ENCODE data around the gene C1orf159. TPM values are rescaled to one million over a fixed set of nuclear protein-coding genes. Genes with fewer than 3 reads are reported as not detected.

Gene C1orf159
- total and polyA plus RNA-seq, 10 of the 15 experiments (the other 5 are each of a cell fraction or from before 2014, with no cell fraction given) = 0.11 to 23.4 (median 8.0) TPM

DNA sequence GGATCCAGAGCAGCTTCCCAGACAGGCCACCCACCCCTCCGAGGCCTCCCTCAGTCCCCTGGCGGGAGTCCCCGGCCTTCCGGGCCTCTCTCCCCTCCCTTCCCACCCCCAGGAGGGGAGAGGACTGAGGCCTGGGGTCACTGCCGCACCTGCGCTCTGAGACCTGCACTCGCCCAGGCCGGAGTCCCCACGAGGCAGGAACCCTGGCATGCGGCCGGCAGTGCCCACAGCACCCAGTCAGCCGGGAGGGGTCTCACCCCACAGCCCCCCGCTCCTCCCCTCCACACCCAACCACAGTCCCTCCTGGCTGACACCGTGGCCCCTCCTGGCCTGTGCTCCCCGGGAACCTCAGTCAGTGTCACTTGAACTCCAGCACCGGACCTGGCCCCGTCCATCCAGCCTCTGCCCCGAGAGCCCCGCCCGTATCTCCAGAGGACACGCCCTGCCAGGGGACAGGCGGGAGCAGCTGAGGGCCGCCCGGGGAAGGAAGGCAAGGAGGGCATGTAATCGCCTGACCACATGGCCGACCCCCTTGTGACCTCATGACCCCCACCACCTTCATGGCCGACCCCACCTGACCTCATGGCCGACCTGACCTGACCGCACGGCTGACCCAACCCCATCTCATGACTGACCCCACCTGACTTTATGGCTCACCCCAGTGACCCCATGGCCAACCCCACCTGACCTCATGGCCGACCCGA, 29.1 kb upstream of the C1orf159 start:
- Histone ChIP-seq H2AFZ (ENCODE audit: control insufficient read depth, low read depth, low read length) (no peak overlapping the region), H3K4me2 (ENCODE audit: control insufficient read depth, insufficient read depth) (no peak overlapping the region), H3K79me2 (ENCODE audit: control insufficient read depth, insufficient read depth, low read length) (no peaks in the 10 kb centered on the region), H3K27ac (ENCODE audit: control insufficient read depth, insufficient read depth) (no peak overlapping the region), H3K27me3 (replicated peaks in 1 of 2; ENCODE audit: control insufficient read depth in 2 of 2, insufficient read depth in 2 of 2, low read length in 1 of 2) (no peaks in the 10 kb centered on the region), H3K9ac (ENCODE audit: control insufficient read depth, insufficient read depth, low read length) (no peak overlapping the region), H3K4me3 (no peak overlapping the region), H3K36me3 (ENCODE audit: control insufficient read depth in 2 of 2, insufficient read depth in 2 of 2, low read length in 1 of 2) (no peaks in the 10 kb centered on the region), H3K9me3 (replicated peaks; ENCODE audit: control insufficient read depth, insufficient read depth, low read length) (no peaks in the 10 kb centered on the region), H4K20me1 (ENCODE audit: control insufficient read depth, insufficient read depth) (no peaks in the 10 kb centered on the region), H3K4me1 (ENCODE audit: control insufficient read depth, insufficient read depth, low read length) (peaks cover 8% of the 10 kb centered on the region)
- FAIRE-seq (no peak), ATAC-seq (no peak), DNase-seq (ENCODE audit: low read depth, low spot score) (no peak)
- ChIA-PET CTCF (no interaction called here), SMC1A (ENCODE audit: uncharacterized antibody, unreplicated experiment) (no interaction called here), RAD21 (ENCODE audit: unreplicated experiment) (no interaction called here), POLR2A (no interaction called here)
- intact Hi-C loops (cut with micrococcal nuclease; ENCODE audit: unreplicated experiment) (no loop called here), in situ Hi-C loops (cut with MboI) (no loop called here)
- BruUV-seq (replicated peaks) = no TSS peak
- 79% methylated on average over 18 of the region's 32 CpGs for WGBS (ENCODE audit: insufficient coverage, insufficient replicate concordance, low lambda C conversion rate, missing lambda C conversion rate)
- TF ChIP-seq, protein P1, sequence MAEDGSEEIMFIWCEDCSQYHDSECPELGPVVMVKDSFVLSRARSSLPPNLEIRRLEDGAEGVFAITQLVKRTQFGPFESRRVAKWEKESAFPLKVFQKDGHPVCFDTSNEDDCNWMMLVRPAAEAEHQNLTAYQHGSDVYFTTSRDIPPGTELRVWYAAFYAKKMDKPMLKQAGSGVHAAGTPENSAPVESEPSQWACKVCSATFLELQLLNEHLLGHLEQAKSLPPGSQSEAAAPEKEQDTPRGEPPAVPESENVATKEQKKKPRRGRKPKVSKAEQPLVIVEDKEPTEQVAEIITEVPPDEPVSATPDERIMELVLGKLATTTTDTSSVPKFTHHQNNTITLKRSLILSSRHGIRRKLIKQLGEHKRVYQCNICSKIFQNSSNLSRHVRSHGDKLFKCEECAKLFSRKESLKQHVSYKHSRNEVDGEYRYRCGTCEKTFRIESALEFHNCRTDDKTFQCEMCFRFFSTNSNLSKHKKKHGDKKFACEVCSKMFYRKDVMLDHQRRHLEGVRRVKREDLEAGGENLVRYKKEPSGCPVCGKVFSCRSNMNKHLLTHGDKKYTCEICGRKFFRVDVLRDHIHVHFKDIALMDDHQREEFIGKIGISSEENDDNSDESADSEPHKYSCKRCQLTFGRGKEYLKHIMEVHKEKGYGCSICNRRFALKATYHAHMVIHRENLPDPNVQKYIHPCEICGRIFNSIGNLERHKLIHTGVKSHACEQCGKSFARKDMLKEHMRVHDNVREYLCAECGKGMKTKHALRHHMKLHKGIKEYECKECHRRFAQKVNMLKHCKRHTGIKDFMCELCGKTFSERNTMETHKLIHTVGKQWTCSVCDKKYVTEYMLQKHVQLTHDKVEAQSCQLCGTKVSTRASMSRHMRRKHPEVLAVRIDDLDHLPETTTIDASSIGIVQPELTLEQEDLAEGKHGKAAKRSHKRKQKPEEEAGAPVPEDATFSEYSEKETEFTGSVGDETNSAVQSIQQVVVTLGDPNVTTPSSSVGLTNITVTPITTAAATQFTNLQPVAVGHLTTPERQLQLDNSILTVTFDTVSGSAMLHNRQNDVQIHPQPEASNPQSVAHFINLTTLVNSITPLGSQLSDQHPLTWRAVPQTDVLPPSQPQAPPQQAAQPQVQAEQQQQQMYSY (CRISPR knock-in tag; IDR thresholded peaks at IDR 0.05) = no peak
- no peak for TF ChIP-seq PAX8 (IDR thresholded peaks at IDR 0.05)
- no peak for TF ChIP-seq BCL11A (IDR thresholded peaks at IDR 0.05; ENCODE audit: low read depth, low read length)
- TF ChIP-seq LARP7 (IDR thresholded peaks at IDR 0.05) = no peak
- TF ChIP-seq POLR2AphosphoS5 (IDR thresholded peaks at IDR 0.05; ENCODE audit: low read length) = no peak
- no peak for TF ChIP-seq ETV6 (conservative IDR thresholded peaks at IDR 0.05 in 1 of 2, IDR thresholded peaks at IDR 0.05 in 1 of 2; ENCODE audit: borderline replicate concordance in 1 of 2, low read depth in 1 of 2)
- TF ChIP-seq ELK1 (IDR thresholded peaks at IDR 0.05; ENCODE audit: low read depth, low read length) = no peak
- no peak for TF ChIP-seq EP300 (IDR thresholded peaks at IDR 0.05; ENCODE audit: borderline replicate concordance in 1 of 2, control insufficient read depth in 1 of 2, low read depth in 2 of 2, low read length in 2 of 2)
- TF ChIP-seq, protein P2, sequence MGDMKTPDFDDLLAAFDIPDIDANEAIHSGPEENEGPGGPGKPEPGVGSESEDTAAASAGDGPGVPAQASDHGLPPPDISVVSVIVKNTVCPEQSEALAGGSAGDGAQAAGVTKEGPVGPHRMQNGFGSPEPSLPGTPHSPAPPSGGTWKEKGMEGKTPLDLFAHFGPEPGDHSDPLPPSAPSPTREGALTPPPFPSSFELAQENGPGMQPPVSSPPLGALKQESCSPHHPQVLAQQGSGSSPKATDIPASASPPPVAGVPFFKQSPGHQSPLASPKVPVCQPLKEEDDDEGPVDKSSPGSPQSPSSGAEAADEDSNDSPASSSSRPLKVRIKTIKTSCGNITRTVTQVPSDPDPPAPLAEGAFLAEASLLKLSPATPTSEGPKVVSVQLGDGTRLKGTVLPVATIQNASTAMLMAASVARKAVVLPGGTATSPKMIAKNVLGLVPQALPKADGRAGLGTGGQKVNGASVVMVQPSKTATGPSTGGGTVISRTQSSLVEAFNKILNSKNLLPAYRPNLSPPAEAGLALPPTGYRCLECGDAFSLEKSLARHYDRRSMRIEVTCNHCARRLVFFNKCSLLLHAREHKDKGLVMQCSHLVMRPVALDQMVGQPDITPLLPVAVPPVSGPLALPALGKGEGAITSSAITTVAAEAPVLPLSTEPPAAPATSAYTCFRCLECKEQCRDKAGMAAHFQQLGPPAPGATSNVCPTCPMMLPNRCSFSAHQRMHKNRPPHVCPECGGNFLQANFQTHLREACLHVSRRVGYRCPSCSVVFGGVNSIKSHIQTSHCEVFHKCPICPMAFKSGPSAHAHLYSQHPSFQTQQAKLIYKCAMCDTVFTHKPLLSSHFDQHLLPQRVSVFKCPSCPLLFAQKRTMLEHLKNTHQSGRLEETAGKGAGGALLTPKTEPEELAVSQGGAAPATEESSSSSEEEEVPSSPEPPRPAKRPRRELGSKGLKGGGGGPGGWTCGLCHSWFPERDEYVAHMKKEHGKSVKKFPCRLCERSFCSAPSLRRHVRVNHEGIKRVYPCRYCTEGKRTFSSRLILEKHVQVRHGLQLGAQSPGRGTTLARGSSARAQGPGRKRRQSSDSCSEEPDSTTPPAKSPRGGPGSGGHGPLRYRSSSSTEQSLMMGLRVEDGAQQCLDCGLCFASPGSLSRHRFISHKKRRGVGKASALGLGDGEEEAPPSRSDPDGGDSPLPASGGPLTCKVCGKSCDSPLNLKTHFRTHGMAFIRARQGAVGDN (IDR thresholded peaks at IDR 0.05) = no peak

All from GM12878 (cell line).